LNCaP clone FGC (cell line): ENCODE data around the gene HIPK2.

Experiments
- DNase-seq: peaks from one replicate; pipeline ENCODE4 v3.0.0-alpha.2; 2011; ENCODE audit warnings: low read depth
- H3K4me3 ChIP-seq: 2 replicates; pipeline ENCODE4 v1.5.1; 2011; ENCODE audit warnings: mild to moderate bottlenecking, low read depth, low read length, control low read depth
- TF ChIP-seq, protein P1 (sequence below): IDR thresholded peaks from 2 replicates; pipeline ENCODE4 v1.5.1; 2012; ENCODE audit warnings: mild to moderate bottlenecking; ENCODE audit not compliant: control insufficient read depth, insufficient read depth; ENCODE audit errors: extremely low read depth

Gene HIPK2

GRCh38 chr7:139661043-139661440 is 116.8 kb downstream of the HIPK2 start:
- TF ChIP-seq, protein P1, sequence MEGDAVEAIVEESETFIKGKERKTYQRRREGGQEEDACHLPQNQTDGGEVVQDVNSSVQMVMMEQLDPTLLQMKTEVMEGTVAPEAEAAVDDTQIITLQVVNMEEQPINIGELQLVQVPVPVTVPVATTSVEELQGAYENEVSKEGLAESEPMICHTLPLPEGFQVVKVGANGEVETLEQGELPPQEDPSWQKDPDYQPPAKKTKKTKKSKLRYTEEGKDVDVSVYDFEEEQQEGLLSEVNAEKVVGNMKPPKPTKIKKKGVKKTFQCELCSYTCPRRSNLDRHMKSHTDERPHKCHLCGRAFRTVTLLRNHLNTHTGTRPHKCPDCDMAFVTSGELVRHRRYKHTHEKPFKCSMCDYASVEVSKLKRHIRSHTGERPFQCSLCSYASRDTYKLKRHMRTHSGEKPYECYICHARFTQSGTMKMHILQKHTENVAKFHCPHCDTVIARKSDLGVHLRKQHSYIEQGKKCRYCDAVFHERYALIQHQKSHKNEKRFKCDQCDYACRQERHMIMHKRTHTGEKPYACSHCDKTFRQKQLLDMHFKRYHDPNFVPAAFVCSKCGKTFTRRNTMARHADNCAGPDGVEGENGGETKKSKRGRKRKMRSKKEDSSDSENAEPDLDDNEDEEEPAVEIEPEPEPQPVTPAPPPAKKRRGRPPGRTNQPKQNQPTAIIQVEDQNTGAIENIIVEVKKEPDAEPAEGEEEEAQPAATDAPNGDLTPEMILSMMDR, result no peak
- DNase-seq, result no peak
- no peak overlapping the region for H3K4me3 ChIP-seq

- no peak overlapping the region for H3K4me3 ChIP-seq
- DNase-seq, result no peak
- TF ChIP-seq, protein P1, result no peak
These were observed 117.3 kb downstream of the HIPK2 start for GRCh38 chr7:139660317-139661042.

DNA sequence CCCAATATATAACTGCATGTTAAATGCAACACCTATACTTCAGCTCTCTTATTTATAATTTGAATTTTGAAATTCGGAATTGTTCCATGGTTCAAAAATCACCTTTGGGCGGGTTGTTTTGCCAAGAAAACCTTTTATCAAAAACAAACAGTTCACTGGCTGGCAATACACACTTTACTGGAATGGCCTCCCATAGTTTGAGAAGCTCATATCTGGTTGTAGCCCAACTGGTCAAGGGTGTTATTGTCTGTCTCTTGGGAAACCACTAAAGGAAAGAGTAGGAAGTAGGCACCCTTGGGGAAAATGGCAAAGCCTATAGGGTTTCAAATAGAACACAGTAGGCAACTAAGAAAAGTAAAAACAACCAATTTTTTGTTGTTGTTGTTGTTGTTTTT is 117.9 kb downstream of the HIPK2 start:
- TF ChIP-seq, protein P1, result no peak
- DNase-seq, result no peak
- no peak overlapping the region for H3K4me3 ChIP-seq

DNA sequence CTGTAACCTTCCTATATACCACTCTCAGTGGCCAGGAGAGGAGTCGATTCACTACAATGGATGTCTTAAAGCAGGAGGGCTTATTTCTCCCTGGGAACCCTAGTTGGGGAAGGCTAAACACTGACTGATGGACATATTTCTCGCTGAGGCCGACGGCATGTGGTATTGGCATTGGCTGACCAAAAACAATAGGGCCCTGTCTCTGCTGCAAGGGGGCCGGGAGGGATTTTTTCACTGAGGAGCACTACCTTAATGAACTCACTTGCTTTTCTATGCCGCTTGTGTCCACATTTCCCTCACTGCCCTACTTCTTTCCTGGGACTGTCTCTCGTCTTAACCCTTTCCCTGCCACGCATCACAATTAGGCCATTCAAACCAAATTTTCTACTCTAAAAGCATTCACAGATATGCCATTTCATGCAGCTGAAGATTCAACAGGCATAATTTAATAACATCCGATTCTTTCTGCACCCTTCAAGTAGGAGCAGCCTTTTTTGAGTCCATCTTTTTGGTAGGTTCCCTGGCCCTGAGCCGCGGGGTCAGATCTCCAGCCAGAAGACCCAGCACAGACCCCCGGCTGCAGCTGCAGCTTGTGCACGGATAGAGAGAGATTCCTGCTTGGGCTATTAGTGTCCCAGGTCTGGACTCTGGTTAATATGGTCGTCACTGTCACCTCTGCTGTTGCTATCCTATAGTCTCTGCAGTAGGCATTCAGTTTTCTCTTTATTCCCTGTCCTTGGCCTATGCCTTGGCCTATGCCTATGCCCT is 118.7 kb downstream of the HIPK2 start:
- TF ChIP-seq, protein P1, result no peak
- DNase-seq, result no peak
- H3K4me3 ChIP-seq, result no peak overlapping the region

DNA sequence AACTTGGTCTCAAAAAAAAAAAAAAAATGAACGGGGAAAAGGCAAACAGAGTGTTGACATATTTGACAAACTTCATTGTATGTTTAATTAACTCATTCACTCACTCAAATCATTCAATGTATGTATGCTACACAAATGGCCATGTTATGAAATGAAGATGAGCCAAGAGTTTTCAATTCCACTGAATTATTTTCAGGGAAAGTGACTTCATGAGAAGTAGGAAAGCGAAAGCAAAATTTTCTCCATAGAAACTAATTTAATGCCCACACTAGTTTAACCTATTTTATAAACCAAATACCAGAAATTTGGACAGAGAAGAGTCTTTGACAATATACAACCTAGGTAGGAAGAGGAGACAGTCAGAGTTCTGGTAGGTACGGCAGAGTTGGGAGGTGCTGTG is 119.5 kb downstream of the HIPK2 start:
- no peak overlapping the region for H3K4me3 ChIP-seq
- DNase-seq, result no peak
- TF ChIP-seq, protein P1, result no peak

GRCh38 chr7:139657725-139658124 is 120.1 kb downstream of the HIPK2 start:
- DNase-seq, result no peak
- TF ChIP-seq, protein P1, result no peak
- H3K4me3 ChIP-seq, result no peak overlapping the region
